ENCODE data around the gene CD200R1. TPM values are rescaled to one million over a fixed set of nuclear protein-coding genes. Genes with fewer than 3 reads are reported as not detected.

CD200R1 gene
- total and polyA plus RNA-seq, 2 of the 8 experiments (the other 6 are each of a cell fraction or from before 2014, with no cell fraction given), result 0.02 TPM; not detected in 1

DNA sequence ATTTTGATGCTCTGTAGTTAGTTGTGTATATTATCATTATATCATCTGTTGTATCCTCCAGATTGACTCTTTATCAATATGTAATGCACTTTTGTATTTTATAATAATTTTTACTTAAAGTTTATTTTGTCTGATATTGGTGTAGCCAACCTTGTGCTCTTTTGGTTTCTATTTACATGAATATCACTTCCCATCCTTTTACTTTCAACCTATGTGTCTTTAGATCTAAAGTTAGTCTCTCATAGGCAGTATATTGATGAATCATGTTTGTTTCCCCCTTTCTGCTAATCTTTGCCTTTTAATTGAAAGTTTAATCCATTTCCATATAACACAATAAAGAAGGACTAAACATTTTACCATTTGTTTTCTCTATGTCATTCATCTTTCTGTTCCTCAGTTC lies 100.2 kb downstream of the CD200R1 start:
- Histone ChIP-seq H3K14ac (ENCODE audit: insufficient read length) (no peak overlapping the region), H3K9ac (replicated peaks in 1 of 4; ENCODE audit: extremely low read depth in 1 of 4, low read depth in 3 of 4, low read length in 3 of 4) (no peak overlapping the region), H2BK120ac (replicated peaks; ENCODE audit: low read depth, low read length) (no peak overlapping the region), H4K20me1 (replicated peaks in 1 of 2; ENCODE audit: control insufficient read depth in 1 of 2, insufficient read depth in 2 of 2, low read length in 2 of 2) (no peaks in the 10 kb centered on the region), H4K8ac (ENCODE audit: extremely low read depth, insufficient read depth, low read length) (no peak overlapping the region), H3K18ac (ENCODE audit: extremely low read depth, low read length) (no peak overlapping the region), H3K79me2 (ENCODE audit: control insufficient read depth in 1 of 2, insufficient read depth in 2 of 2, low read length in 2 of 2) (no peaks in the 10 kb centered on the region), H3K4me3 (ENCODE audit: extremely low read depth in 1 of 4, insufficient read depth in 2 of 4, low read depth in 3 of 4, low read length in 4 of 4) (no peak overlapping the region), H3K23ac (ENCODE audit: insufficient read length) (no peak overlapping the region), H3K27me3 (replicated peaks in 1 of 4; ENCODE audit: control insufficient read depth in 3 of 4, extremely low read depth in 1 of 4, insufficient read depth in 3 of 4, low read length in 3 of 4) (no peaks in the 10 kb centered on the region), H3K4me1 (replicated peaks in 1 of 4; ENCODE audit: control insufficient read depth in 3 of 4, insufficient read depth in 4 of 4, low read length in 3 of 4) (no peaks in the 10 kb centered on the region), H2BK15ac (ENCODE audit: low read length) (no peak overlapping the region), H3K36me3 (ENCODE audit: control insufficient read depth in 2 of 4, insufficient read depth in 4 of 4, low read length in 3 of 4) (no peaks in the 10 kb centered on the region), H2AFZ (ENCODE audit: low read length) (no peak overlapping the region), H2BK20ac (ENCODE audit: low read length) (no peak overlapping the region), H3K27ac (ENCODE audit: low read depth, low read length) (no peak overlapping the region), H3K4ac (replicated peaks; ENCODE audit: insufficient read length, low read depth, low read length) (no peak overlapping the region), H3K23me2 (ENCODE audit: low read depth, low read length) (no peaks in the 10 kb centered on the region), H3K56ac (replicated peaks; ENCODE audit: insufficient read length, low read depth, low read length) (no peak overlapping the region), H4K91ac (replicated peaks; ENCODE audit: insufficient read length, low read length) (no peak overlapping the region), H2BK12ac (ENCODE audit: low read depth, low read length) (no peak overlapping the region), H4K5ac (ENCODE audit: insufficient read length, low read depth, low read length) (no peak overlapping the region), H3K79me1 (ENCODE audit: low read depth, low read length) (no peaks in the 10 kb centered on the region), H3K4me2 (ENCODE audit: insufficient read depth in 1 of 2, low read depth in 2 of 2, low read length in 2 of 2) (no peak overlapping the region), H2AK5ac (ENCODE audit: low read depth, low read length) (no peak overlapping the region), H2BK5ac (ENCODE audit: low read depth, low read length) (no peak overlapping the region), H3K9me3 (ENCODE audit: insufficient read depth in 2 of 2, low read depth in 1 of 2, low read length in 1 of 2) (no peaks in the 10 kb centered on the region)
- FAIRE-seq (no peak), DNase-seq (ENCODE audit: low read depth in 1 of 2, low spot score in 2 of 2) (no peak)
- ChIA-PET POLR2A (ENCODE audit: partially characterized antibody) (no interaction called here), CTCF (ENCODE audit: partially characterized antibody) (no interaction called here)
- no peak for TF ChIP-seq KDM1A (IDR thresholded peaks at IDR 0.05; ENCODE audit: borderline replicate concordance, low read length)
- no peak for TF ChIP-seq GTF2F1 (IDR thresholded peaks at IDR 0.05; ENCODE audit: borderline replicate concordance, low read depth, low read length)
